Fibroblast of lung (primary cell): Measurements from ENCODE around the gene RHD. TPM values are rescaled to one million over a fixed set of nuclear protein-coding genes. Genes with fewer than 3 reads are reported as not detected.
"Not testable (repeated sequence)": the region's sequence is repeated elsewhere in the genome, so short reads cannot be mapped to it uniquely, and the experiment has no call there.

Source experiments
- DNase-seq, 2 donors: peaks; one replicate each; pipeline versions ENCODE4 v3.0.0 to v3.0.0-alpha.2; 2010; ENCODE audit warnings: low read depth in 2 of 2
- H2AFZ ChIP-seq: 2 replicates; pipeline ENCODE4 v1.5.1; 2012; ENCODE audit warnings: low read length, control low read depth, inconsistent platforms
- H3K27ac ChIP-seq: 2 replicates; pipeline ENCODE4 v1.5.1; 2011; ENCODE audit warnings: low read length, control low read depth; ENCODE audit not compliant: insufficient read depth
- H3K27me3 ChIP-seq: 2 replicates; pipeline ENCODE4 v1.5.1; 2011; ENCODE audit warnings: mild to moderate bottlenecking, low read length; ENCODE audit not compliant: control insufficient read depth, insufficient read depth
- H3K36me3 ChIP-seq: 2 replicates; pipeline ENCODE4 v1.5.1; 2011; ENCODE audit warnings: low read length; ENCODE audit not compliant: control insufficient read depth, insufficient read depth
- H3K4me1 ChIP-seq: 2 replicates; pipeline ENCODE4 v1.5.1; 2011; ENCODE audit warnings: low read length; ENCODE audit not compliant: control insufficient read depth, insufficient read depth; ENCODE audit errors: extremely low read depth
- H3K4me2 ChIP-seq: 2 replicates; pipeline ENCODE4 v1.5.1; 2011; ENCODE audit warnings: low read length, control low read depth; ENCODE audit not compliant: insufficient read depth; ENCODE audit errors: extremely low read depth
- H3K4me3 ChIP-seq, 4 experiments: fragments of 200-600 bp in 1 of 4; sonication (generic) in 1 of 4; replicated peaks in 1 of 4; 2 replicates each; pipeline ENCODE4 v1.5.1; 2011 to 2016; ENCODE audit warnings: low read length in 4 of 4, low read depth in 3 of 4, mild to moderate bottlenecking in 3 of 4, control low read depth in 2 of 4, inconsistent platforms in 1 of 4, mixed read lengths in 1 of 4; ENCODE audit not compliant: insufficient read depth in 1 of 4; ENCODE audit errors: control extremely low read depth in 1 of 4
- H3K79me2 ChIP-seq: 2 replicates; pipeline ENCODE4 v1.5.1; 2012; ENCODE audit warnings: mild to moderate bottlenecking, low read length, inconsistent platforms; ENCODE audit not compliant: control insufficient read depth, insufficient read depth
- H3K9ac ChIP-seq: 2 replicates; pipeline ENCODE4 v1.5.1; 2011; ENCODE audit warnings: mild to moderate bottlenecking, low read length, control low read depth; ENCODE audit not compliant: insufficient read depth
- H3K9me3 ChIP-seq: 2 replicates; pipeline ENCODE4 v1.5.1; 2012; ENCODE audit warnings: low read depth, low read length; ENCODE audit not compliant: control insufficient read depth, insufficient read depth
- H4K20me1 ChIP-seq: 2 replicates; pipeline ENCODE4 v1.5.1; 2011; ENCODE audit warnings: low read length; ENCODE audit not compliant: control insufficient read depth, insufficient read depth; ENCODE audit errors: extremely low read depth
- CTCF ChIP-seq, 2 donors: IDR thresholded peaks in 1 of 2; conservative IDR thresholded peaks in 1 of 2; 1 replicate in 1 of 2; 2 replicates in 1 of 2; pipeline ENCODE4 v1.5.1; 2011 to 2012; ENCODE audit warnings: low read length in 2 of 2, control low read depth in 1 of 2, inconsistent platforms in 1 of 2, low read depth in 1 of 2, mild to moderate bottlenecking in 1 of 2
- polyA plus RNA-seq, 2 donors: library from polyadenylated mRNA; depleted of rRNA in 1 of 2; stranded (reverse) in 1 of 2; unstranded in 1 of 2; fragments of >200 nt; gene quantifications; 2 replicates each; pipeline ENCODE4 v1.2.1, GENCODE V29; 2011 to 2012; ENCODE audit warnings: missing spikeins in 1 of 2
- total RNA-seq: library from RNA; depleted of rRNA; stranded (reverse); fragments of >200 nt; gene quantifications from 2 replicates; pipeline ENCODE4 v1.2.1, GENCODE V29; 2014

RHD gene
- total and polyA plus RNA-seq, 2 donors (not counting 1 experiment from before 2014, with no cell fraction given) = not detected

- H3K9ac ChIP-seq, DNase-seq, H3K9me3 ChIP-seq, H3K4me1 ChIP-seq, H3K36me3 ChIP-seq, H3K79me2 ChIP-seq, H4K20me1 ChIP-seq, H3K27me3 ChIP-seq, H3K27ac ChIP-seq, H3K4me3 ChIP-seq, H2AFZ ChIP-seq, H3K4me2 ChIP-seq: not testable (repeated sequence)
Observed at GRCh38 chr1:25324407-25324806, 52.1 kb downstream of the RHD start.

GRCh38 chr1:25327864-25328790 lies 55.8 kb downstream of the RHD start:
- not testable (repeated sequence) for H3K9ac ChIP-seq, H3K4me2 ChIP-seq, H3K27me3 ChIP-seq, H3K4me1 ChIP-seq, H3K79me2 ChIP-seq, H2AFZ ChIP-seq, H3K4me3 ChIP-seq, H3K36me3 ChIP-seq, DNase-seq, H3K9me3 ChIP-seq, H3K27ac ChIP-seq, H4K20me1 ChIP-seq

- H3K36me3 ChIP-seq, H3K27ac ChIP-seq, DNase-seq, H3K4me1 ChIP-seq, H4K20me1 ChIP-seq, H3K9ac ChIP-seq, H2AFZ ChIP-seq, H3K9me3 ChIP-seq, H3K4me3 ChIP-seq, H3K79me2 ChIP-seq, H3K27me3 ChIP-seq, H3K4me2 ChIP-seq: not testable (repeated sequence)
Observed at GRCh38 chr1:25328791-25329185, 56.5 kb downstream of the RHD start.

- not testable (repeated sequence) for DNase-seq, H4K20me1 ChIP-seq, H3K4me2 ChIP-seq, H2AFZ ChIP-seq, H3K27me3 ChIP-seq, H3K79me2 ChIP-seq, H3K36me3 ChIP-seq, H3K4me3 ChIP-seq, H3K27ac ChIP-seq, H3K4me1 ChIP-seq, H3K9me3 ChIP-seq, H3K9ac ChIP-seq
Observed at GRCh38 chr1:25329336-25329735, 57.0 kb downstream of the RHD start.

- DNase-seq = peak; percentile 52 to 59
Observed at GRCh38 chr1:25329950-25330349, 57.6 kb downstream of the RHD start.

More at GRCh38 chr1:25329950-25330349, 57.6 kb downstream of the RHD start:
- not testable (repeated sequence) for H3K9me3 ChIP-seq, H3K4me2 ChIP-seq, H3K27ac ChIP-seq, H3K36me3 ChIP-seq, H2AFZ ChIP-seq, H3K79me2 ChIP-seq, H3K9ac ChIP-seq, H3K4me1 ChIP-seq, H3K4me3 ChIP-seq, H3K27me3 ChIP-seq, H4K20me1 ChIP-seq
- peak in 1 of 2 donors; percentile 24 for TF ChIP-seq CTCF (conservative IDR thresholded peaks at IDR 0.05 in 1 of 2, IDR thresholded peaks at IDR 0.05 in 1 of 2; ENCODE audit: low read depth in 1 of 2, low read length in 2 of 2)
